ENCODE data around the gene ZNF160. TPM values are rescaled to one million over a fixed set of nuclear protein-coding genes. Genes with fewer than 3 reads are reported as not detected.
A peak's percentile ranks its signal among the peaks of the same experiment; 100 is the strongest.

ZNF160 gene
- total RNA-seq (52.5 and 53.1 TPM in 2 replicates), polyA plus RNA-seq (23.5 and 28.0 TPM in 2 replicates)

GRCh38 chr19:53103234-53104203, at the start of gene ZNF160:
TSS of gene ZNF160 (minus strand) at chr19:53103422. CDS start at chr19:53086276, 17,146 bp downstream.
- Histone ChIP-seq H3K27me3 (no peaks in the 10 kb centered on the region), H3K4me3 (peak within 1 kb of the TSS; percentile 85), H3K4me1 (ENCODE audit: insufficient read depth) (peaks cover 16% of the 10 kb centered on the region), H3K4me2 (peak within 1 kb of the TSS; percentile 87), H2AFZ (peak within 1 kb of the TSS; percentile 75), H3K9me2 (replicated peaks; ENCODE audit: insufficient read depth) (no peaks in the 10 kb centered on the region), H3K79me2 (peaks cover 46% of the 10 kb centered on the region), H3K27ac (peak within 1 kb of the TSS; percentile 99), H3K9me3 (ENCODE audit: low read depth) (no peaks in the 10 kb centered on the region), H3K36me3 (replicated peaks; ENCODE audit: insufficient read depth, low read depth) (no peaks in the 10 kb centered on the region), H4K20me1 (ENCODE audit: insufficient read depth, poor library complexity, severe bottlenecking) (no peaks in the 10 kb centered on the region)
- 6% methylated on average over 35 of the region's 67 CpGs for WGBS (ENCODE audit: low lambda C conversion rate, missing lambda C conversion rate)
- peak; percentile 99 for DNase-seq (ENCODE audit: low spot score)
- TF ChIP-seq CTCF (IDR thresholded peaks at IDR 0.05; ENCODE audit: poor library complexity) (no peak), EZH2 (IDR thresholded peaks at IDR 0.05; ENCODE audit: borderline replicate concordance) (no peak), EZH2phosphoT487 (IDR thresholded peaks at IDR 0.05; ENCODE audit: low read depth, severe bottlenecking, unreplicated experiment) (no peak)

- Histone ChIP-seq H3K36me3 (replicated peaks; ENCODE audit: insufficient read depth, low read depth) (peaks cover 10% of the 10 kb centered on the region), H3K4me2 (no peak overlapping the region), H4K20me1 (ENCODE audit: insufficient read depth, poor library complexity, severe bottlenecking) (no peaks in the 10 kb centered on the region), H3K9me2 (replicated peaks; ENCODE audit: insufficient read depth) (no peaks in the 10 kb centered on the region), H2AFZ (no peak overlapping the region), H3K27me3 (no peaks in the 10 kb centered on the region), H3K4me1 (ENCODE audit: insufficient read depth) (no peaks in the 10 kb centered on the region), H3K27ac (no peak overlapping the region), H3K4me3 (no peak overlapping the region), H3K79me2 (no peaks in the 10 kb centered on the region), H3K9me3 (ENCODE audit: low read depth) (peaks cover 30% of the 10 kb centered on the region)
- TF ChIP-seq EZH2phosphoT487 (IDR thresholded peaks at IDR 0.05; ENCODE audit: low read depth, severe bottlenecking, unreplicated experiment) (no peak), EZH2 (IDR thresholded peaks at IDR 0.05; ENCODE audit: borderline replicate concordance) (no peak), CTCF (IDR thresholded peaks at IDR 0.05; ENCODE audit: poor library complexity) (no peak)
- no peak for DNase-seq (ENCODE audit: low spot score)
Measured at GRCh38 chr19:53147645-53148044, 44.4 kb upstream of the ZNF160 start.

- no peak overlapping the region for H2AFZ ChIP-seq
- 96% methylated on average over 4 of the region's 4 CpGs for WGBS (ENCODE audit: low lambda C conversion rate, missing lambda C conversion rate)
- no peaks in the 10 kb centered on the region for H3K79me2 ChIP-seq
- no peak overlapping the region for H3K4me3 ChIP-seq
- no peak overlapping the region for H3K4me2 ChIP-seq
- H3K9me3 ChIP-seq (ENCODE audit: low read depth) = peaks cover 49% of the 10 kb centered on the region
- H3K27ac ChIP-seq = no peak overlapping the region
- TF ChIP-seq EZH2phosphoT487 (IDR thresholded peaks at IDR 0.05; ENCODE audit: low read depth, severe bottlenecking, unreplicated experiment) = no peak
- no peak for TF ChIP-seq CTCF (IDR thresholded peaks at IDR 0.05; ENCODE audit: poor library complexity)
- TF ChIP-seq EZH2 (IDR thresholded peaks at IDR 0.05; ENCODE audit: borderline replicate concordance) = no peak
- peaks cover 13% of the 10 kb centered on the region for H3K36me3 ChIP-seq (replicated peaks; ENCODE audit: insufficient read depth, low read depth)
- no peaks in the 10 kb centered on the region for H3K4me1 ChIP-seq (ENCODE audit: insufficient read depth)
- H3K27me3 ChIP-seq = no peaks in the 10 kb centered on the region
- no peaks in the 10 kb centered on the region for H3K9me2 ChIP-seq (replicated peaks; ENCODE audit: insufficient read depth)
- H4K20me1 ChIP-seq (ENCODE audit: insufficient read depth, poor library complexity, severe bottlenecking) = no peaks in the 10 kb centered on the region
- no peak for DNase-seq (ENCODE audit: low spot score)
Measured at GRCh38 chr19:53140351-53140750, 37.1 kb upstream of the ZNF160 start.
